Transverse colon (tissue), 4 donors: ENCODE results near the gene NTMT1. TPM values are rescaled to one million over a fixed set of nuclear protein-coding genes. Genes with fewer than 3 reads are reported as not detected.

ENCODE experiments used
- DNase-seq: peaks from one replicate; pipeline ENCODE4 v3.0.0-alpha.2; 2019
- H3K27ac ChIP-seq, 4 donors: fragments of 200-600 bp; sonication (generic); 2 replicates each; pipeline ENCODE4 v1.5.1; 2016 to 2018; ENCODE audit warnings: inconsistent platforms in 4 of 4
- H3K27me3 ChIP-seq: fragments of 200-600 bp; sonication (generic); 2 replicates; pipeline ENCODE4 v1.5.1; 2017; ENCODE audit warnings: inconsistent platforms
- H3K36me3 ChIP-seq, 4 donors: fragments of 200-600 bp; sonication (generic); 2 replicates each; pipeline ENCODE4 v1.5.1; 2017 to 2019; ENCODE audit warnings: inconsistent platforms in 4 of 4
- H3K4me1 ChIP-seq, 4 donors: fragments of 200-600 bp; sonication (generic); 2 replicates each; pipeline ENCODE4 v1.5.1; 2017 to 2020; ENCODE audit warnings: inconsistent platforms in 4 of 4
- H3K4me3 ChIP-seq, 4 donors: fragments of 200-600 bp; sonication (generic); 1 replicate in 1 of 4; 2 replicates in 3 of 4; pipeline versions ENCODE4 v1.5.1 to v1.6.1; 2017 to 2019; ENCODE audit warnings: inconsistent platforms in 4 of 4
- H3K9me3 ChIP-seq, 2 donors: fragments of 200-600 bp; sonication (generic); 2 replicates each; pipeline ENCODE4 v1.5.1; 2017 to 2019; ENCODE audit warnings: inconsistent platforms in 2 of 2
- CTCF ChIP-seq, 5 experiments: fragments of 200-600 bp in 3 of 5; fragments of 450-650 bp in 2 of 5; sonication (generic) in 3 of 5; IDR thresholded peaks; 1 replicate in 2 of 5; 2 replicates in 3 of 5; pipeline ENCODE4 v1.5.1; 2016 to 2017; ENCODE audit warnings: antibody characterized with exemption in 5 of 5, inconsistent platforms in 3 of 5, mild to moderate bottlenecking in 2 of 5, moderate library complexity in 1 of 5
- EP300 ChIP-seq: sonication (generic); formaldehyde crosslinking; IDR thresholded peaks from one replicate; pipeline ENCODE4 v1.6.1; 2017; ENCODE audit warnings: antibody characterized with exemption, low read depth
- POLR2A ChIP-seq: fragments of 450-650 bp; IDR thresholded peaks from one replicate; pipeline ENCODE4 v1.6.1; 2016; ENCODE audit warnings: antibody characterized with exemption, mild to moderate bottlenecking, moderate library complexity
- POLR2AphosphoS5 ChIP-seq, 3 donors: sonication (generic); formaldehyde crosslinking; IDR thresholded peaks; one replicate each; pipeline ENCODE4 v1.6.1; 2016; ENCODE audit warnings: antibody characterized with exemption in 3 of 3
- WGBS, 2 donors: methylation state at CpG; one replicate each; pipeline ENCODE4 v1.1.5; 2018; ENCODE audit warnings: low coverage in 1 of 2; 5-methylcytosine and 5-hydroxymethylcytosine counted together
- in situ Hi-C, 4 donors: fragments of 200-750 bp; cut with MboI; loops; one replicate each; pipeline versions ENCODE4 v1.15.0 to v1.15.1; 2017; ENCODE audit warnings: low sequenced_read_pairs in 3 of 4, low pct_ligation_motif_present in 1 of 4, low pct_unique_long_range_greater_than_20kb in 1 of 4
- intact Hi-C: fragments of 100-400 bp; cut with DNase I; formaldehyde crosslinking; loops from one replicate; pipeline ENCODE4 v1.15.1; 2023; ENCODE audit warnings: low total_unique reads
- total RNA-seq, 4 donors: library from RNA; depleted of rRNA; stranded (reverse); fragments of >200 nt; gene quantifications; one replicate each; pipeline ENCODE4 v1.1.0, GENCODE V29; 2016

The NTMT1 gene
- total RNA-seq, 4 donors from 2014 or later, result 11.3 to 19.1 (median 14.3) TPM

- no peak overlapping the region for H3K27ac ChIP-seq
- peaks cover 39% of the 10 kb centered on the region for H3K27me3 ChIP-seq
- no peaks in the 10 kb centered on the region for H3K36me3 ChIP-seq
- no peak for TF ChIP-seq EP300
- no peak for TF ChIP-seq POLR2AphosphoS5 (IDR thresholded peaks at IDR 0.05)
- TF ChIP-seq POLR2A, result no peak
- no peak for TF ChIP-seq CTCF (IDR thresholded peaks at IDR 0.05)
- H3K9me3 ChIP-seq, result no peaks in the 10 kb centered on the region
- intact Hi-C loops (no loop called here), in situ Hi-C loops (no loop called here)
- 79% methylated on average over 7 of the region's 7 CpGs; no CpG with 5 or more reads in 1 of the 2 donors for WGBS, 2 donors
- DNase-seq, result no peak
- H3K4me3 ChIP-seq, result no peak overlapping the region
- peaks cover 0 to under 1% (median under 1%) of the 10 kb centered on the region in 4 donors for H3K4me1 ChIP-seq
These were observed 45.6 kb downstream of the NTMT1 start for GRCh38 chr9:129671519-129671918.

GRCh38 chr9:129672702-129673101 is 46.7 kb downstream of the NTMT1 start:
- peaks cover 36% of the 10 kb centered on the region for H3K27me3 ChIP-seq
- H3K9me3 ChIP-seq, result no peaks in the 10 kb centered on the region
- intact Hi-C loops, result no loop called here
- H3K27ac ChIP-seq, result no peak overlapping the region
- DNase-seq, result no peak
- H3K4me3 ChIP-seq, result no peak overlapping the region
- in situ Hi-C loops, result no loop called here
- H3K36me3 ChIP-seq, result no peaks in the 10 kb centered on the region
- WGBS, 2 donors, result 72% methylated on average over 4 to 8 of the region's 8 CpGs
- TF ChIP-seq CTCF (IDR thresholded peaks at IDR 0.05), result no peak
- TF ChIP-seq POLR2AphosphoS5 (IDR thresholded peaks at IDR 0.05), result no peak
- no peak for TF ChIP-seq POLR2A
- TF ChIP-seq EP300, result no peak
- no peaks in the 10 kb centered on the region for H3K4me1 ChIP-seq

GRCh38 chr9:129673602-129674001 is 47.6 kb downstream of the NTMT1 start:
- Histone ChIP-seq H3K27ac (no peak overlapping the region), H3K9me3 (no peaks in the 10 kb centered on the region), H3K4me1 (no peaks in the 10 kb centered on the region), H3K4me3 (no peak overlapping the region), H3K36me3 (no peaks in the 10 kb centered on the region), H3K27me3 (peaks cover 35% of the 10 kb centered on the region)
- no peak for DNase-seq
- TF ChIP-seq POLR2A (no peak), EP300 (no peak), CTCF (IDR thresholded peaks at IDR 0.05) (no peak), POLR2AphosphoS5 (IDR thresholded peaks at IDR 0.05) (no peak)
- intact Hi-C loops (no loop called here), in situ Hi-C loops (no loop called here)
- WGBS, 2 donors, result 40 to 67% methylated on average over 1 to 12 of the region's 12 CpGs

- TF ChIP-seq POLR2A (no peak), CTCF (IDR thresholded peaks at IDR 0.05) (no peak), POLR2AphosphoS5 (IDR thresholded peaks at IDR 0.05) (no peak), EP300 (no peak)
- 71 to 100% methylated on average over 2 to 7 of the region's 7 CpGs for WGBS, 2 donors
- Histone ChIP-seq H3K27me3 (peaks cover 40% of the 10 kb centered on the region), H3K27ac (no peak overlapping the region), H3K9me3 (no peaks in the 10 kb centered on the region), H3K36me3 (no peaks in the 10 kb centered on the region), H3K4me3 (no peak overlapping the region), H3K4me1 (no peaks in the 10 kb centered on the region)
- intact Hi-C loops, result no loop called here
- DNase-seq, result no peak
- in situ Hi-C loops, result no loop called here
These were observed 48.3 kb downstream of the NTMT1 start for GRCh38 chr9:129674229-129674628.
